SJSA1 (cell line): ENCODE results near the gene PSD2. TPM values are rescaled to one million over a fixed set of nuclear protein-coding genes. Genes with fewer than 3 reads are reported as not detected.

Experiments
- DNase-seq, 2 experiments: peaks; one replicate each; pipeline ENCODE4 v3.0.0-alpha.2; 2015 to 2020; ENCODE audit warnings: low spot score in 2 of 2, low read depth in 1 of 2
- H3K27ac ChIP-seq: fragments of 250-450 bp; sonication (Bioruptor Pico); 2 replicates; pipeline ENCODE4 v1.5.1; 2020; ENCODE audit warnings: mild to moderate bottlenecking, moderate library complexity
- H3K27me3 ChIP-seq: fragments of 250-450 bp; sonication (Bioruptor Pico); replicated peaks from 2 replicates; pipeline ENCODE4 v1.5.1; 2020; ENCODE audit warnings: mild to moderate bottlenecking, moderate library complexity
- H3K36me3 ChIP-seq: fragments of 250-450 bp; sonication (Bioruptor Pico); 2 replicates; pipeline ENCODE4 v1.5.1; 2020; ENCODE audit warnings: mild to moderate bottlenecking
- H3K4me1 ChIP-seq: fragments of 250-450 bp; sonication (Bioruptor Pico); replicated peaks from 2 replicates; pipeline ENCODE4 v1.6.1; 2021; ENCODE audit warnings: mild to moderate bottlenecking
- H3K4me3 ChIP-seq: fragments of 250-450 bp; sonication (Bioruptor Pico); 2 replicates; pipeline ENCODE4 v1.5.1; 2020; ENCODE audit warnings: mild to moderate bottlenecking
- H3K9me3 ChIP-seq: fragments of 250-450 bp; sonication (Bioruptor Pico); replicated peaks from 2 replicates; pipeline ENCODE4 v1.5.1; 2020; ENCODE audit warnings: mild to moderate bottlenecking
- total RNA-seq: library from RNA; depleted of rRNA; stranded (reverse); fragments of >200 nt; shearing (Covaris generic); gene quantifications from 2 replicates; pipeline ENCODE4 v1.2.3, GENCODE V29; 2014

PSD2 gene
- total RNA-seq, 1 experiment from 2014 or later = 0.03 TPM

GRCh38 chr5:139849501-139849900 lies 53.9 kb downstream of the PSD2 start:
- H3K4me1 ChIP-seq = peaks cover 8% of the 10 kb centered on the region
- H3K27me3 ChIP-seq = peaks cover 83% of the 10 kb centered on the region
- no peak overlapping the region for H3K27ac ChIP-seq
- no peak for DNase-seq
- H3K36me3 ChIP-seq = no peaks in the 10 kb centered on the region
- no peak overlapping the region for H3K4me3 ChIP-seq
- no peaks in the 10 kb centered on the region; the same call in 1 of the 2 replicates for H3K9me3 ChIP-seq

GRCh38 chr5:139849942-139850341 lies 54.3 kb downstream of the PSD2 start:
- H3K4me3 ChIP-seq = no peak overlapping the region
- H3K27me3 ChIP-seq = peaks cover 82% of the 10 kb centered on the region
- no peaks in the 10 kb centered on the region; the same call in 1 of the 2 replicates for H3K9me3 ChIP-seq
- H3K27ac ChIP-seq = no peak overlapping the region
- H3K4me1 ChIP-seq = peaks cover 8% of the 10 kb centered on the region
- no peaks in the 10 kb centered on the region for H3K36me3 ChIP-seq
- no peak for DNase-seq

GRCh38 chr5:139850423-139851016 lies 54.9 kb downstream of the PSD2 start:
- Histone ChIP-seq H3K9me3 (no peaks in the 10 kb centered on the region; the same call in 1 of the 2 replicates), H3K27ac (no peak overlapping the region), H3K4me3 (no peak overlapping the region), H3K27me3 (peaks cover 81% of the 10 kb centered on the region), H3K36me3 (no peaks in the 10 kb centered on the region), H3K4me1 (peaks cover 8% of the 10 kb centered on the region)
- no peak for DNase-seq

GRCh38 chr5:139851558-139851957 lies 56.0 kb downstream of the PSD2 start:
- no peak overlapping the region for H3K4me3 ChIP-seq
- no peak for DNase-seq
- H3K9me3 ChIP-seq = no peaks in the 10 kb centered on the region; the same call in 1 of the 2 replicates
- no peaks in the 10 kb centered on the region for H3K36me3 ChIP-seq
- no peak overlapping the region for H3K27ac ChIP-seq
- peaks cover 8% of the 10 kb centered on the region for H3K4me1 ChIP-seq
- H3K27me3 ChIP-seq = peaks cover 81% of the 10 kb centered on the region

- H3K27me3 ChIP-seq = peaks cover 81% of the 10 kb centered on the region
- no peak overlapping the region for H3K4me3 ChIP-seq
- peaks cover 8% of the 10 kb centered on the region for H3K4me1 ChIP-seq
Measured at GRCh38 chr5:139852696-139853095, 57.1 kb downstream of the PSD2 start.

GRCh38 chr5:139854029-139854605 lies 58.5 kb downstream of the PSD2 start:
- Histone ChIP-seq H3K36me3 (no peaks in the 10 kb centered on the region), H3K4me1 (no peaks in the 10 kb centered on the region), H3K27ac (no peak overlapping the region), H3K27me3 (peaks cover 72% of the 10 kb centered on the region), H3K9me3 (no peaks in the 10 kb centered on the region), H3K4me3 (no peak overlapping the region)
- DNase-seq = no peak

More at GRCh38 chr5:139852696-139853095, 57.1 kb downstream of the PSD2 start:
- Histone ChIP-seq H3K27ac (no peak overlapping the region), H3K9me3 (no peaks in the 10 kb centered on the region; the same call in 1 of the 2 replicates), H3K36me3 (no peaks in the 10 kb centered on the region)
- DNase-seq = no peak

GRCh38 chr5:139854953-139855352 lies 59.3 kb downstream of the PSD2 start:
- Histone ChIP-seq H3K36me3 (no peaks in the 10 kb centered on the region), H3K4me1 (no peaks in the 10 kb centered on the region), H3K4me3 (no peak overlapping the region), H3K27ac (no peak overlapping the region), H3K27me3 (peaks cover 65% of the 10 kb centered on the region), H3K9me3 (no peaks in the 10 kb centered on the region)
- DNase-seq = no peak

GRCh38 chr5:139855451-139855850 lies 59.8 kb downstream of the PSD2 start:
- Histone ChIP-seq H3K4me3 (no peak overlapping the region), H3K27ac (no peak overlapping the region), H3K36me3 (no peaks in the 10 kb centered on the region), H3K27me3 (peaks cover 62% of the 10 kb centered on the region), H3K4me1 (no peaks in the 10 kb centered on the region), H3K9me3 (no peaks in the 10 kb centered on the region)
- DNase-seq = no peak

- peaks cover 65% of the 10 kb centered on the region for H3K27me3 ChIP-seq
Measured at GRCh38 chr5:139855946-139856540, 60.4 kb downstream of the PSD2 start.

GRCh38 chr5:139856714-139857113 lies 61.1 kb downstream of the PSD2 start:
- no peak for DNase-seq
- Histone ChIP-seq H3K27ac (no peak overlapping the region), H3K9me3 (no peaks in the 10 kb centered on the region), H3K27me3 (peaks cover 58% of the 10 kb centered on the region), H3K4me3 (no peak overlapping the region), H3K36me3 (no peaks in the 10 kb centered on the region), H3K4me1 (no peaks in the 10 kb centered on the region)

More at GRCh38 chr5:139855946-139856540, 60.4 kb downstream of the PSD2 start:
- no peaks in the 10 kb centered on the region for H3K4me1 ChIP-seq
- DNase-seq = no peak
- no peak overlapping the region for H3K4me3 ChIP-seq
- H3K36me3 ChIP-seq = no peaks in the 10 kb centered on the region
- H3K27ac ChIP-seq = no peak overlapping the region
- H3K9me3 ChIP-seq = no peaks in the 10 kb centered on the region

- no peaks in the 10 kb centered on the region for H3K4me1 ChIP-seq
- H3K4me3 ChIP-seq = no peak overlapping the region
- H3K9me3 ChIP-seq = no peaks in the 10 kb centered on the region
- no peak for DNase-seq
- H3K27me3 ChIP-seq = peaks cover 45% of the 10 kb centered on the region
- no peaks in the 10 kb centered on the region for H3K36me3 ChIP-seq
- H3K27ac ChIP-seq = no peak overlapping the region
Measured at GRCh38 chr5:139859013-139859412, 63.4 kb downstream of the PSD2 start.

GRCh38 chr5:139861021-139861888 lies 65.6 kb downstream of the PSD2 start:
- no peaks in the 10 kb centered on the region for H3K4me1 ChIP-seq
- DNase-seq = no peak
- H3K27me3 ChIP-seq = peaks cover 34% of the 10 kb centered on the region
- no peak overlapping the region for H3K4me3 ChIP-seq
- H3K27ac ChIP-seq = no peak overlapping the region
- no peaks in the 10 kb centered on the region for H3K36me3 ChIP-seq
- no peaks in the 10 kb centered on the region for H3K9me3 ChIP-seq

- no peak overlapping the region for H3K27ac ChIP-seq
- no peaks in the 10 kb centered on the region for H3K4me1 ChIP-seq
- DNase-seq = no peak
- no peaks in the 10 kb centered on the region for H3K36me3 ChIP-seq
- H3K4me3 ChIP-seq = no peak overlapping the region
- H3K9me3 ChIP-seq = no peaks in the 10 kb centered on the region
- peaks cover 36% of the 10 kb centered on the region for H3K27me3 ChIP-seq
Measured at GRCh38 chr5:139861889-139862207, 66.2 kb downstream of the PSD2 start.

- H3K36me3 ChIP-seq = no peaks in the 10 kb centered on the region
- peaks cover 33% of the 10 kb centered on the region for H3K27me3 ChIP-seq
- H3K4me1 ChIP-seq = no peaks in the 10 kb centered on the region
- H3K9me3 ChIP-seq = no peaks in the 10 kb centered on the region
- H3K27ac ChIP-seq = no peak overlapping the region
- no peak for DNase-seq
- no peak overlapping the region for H3K4me3 ChIP-seq
Measured at GRCh38 chr5:139862313-139862712, 66.7 kb downstream of the PSD2 start.
